Measurements from ENCODE around the gene TNS3. TPM values are rescaled to one million over a fixed set of nuclear protein-coding genes. Genes with fewer than 3 reads are reported as not detected.

Gene TNS3
- total RNA-seq, 1 donor from 2014 or later: 89.8 TPM

DNA sequence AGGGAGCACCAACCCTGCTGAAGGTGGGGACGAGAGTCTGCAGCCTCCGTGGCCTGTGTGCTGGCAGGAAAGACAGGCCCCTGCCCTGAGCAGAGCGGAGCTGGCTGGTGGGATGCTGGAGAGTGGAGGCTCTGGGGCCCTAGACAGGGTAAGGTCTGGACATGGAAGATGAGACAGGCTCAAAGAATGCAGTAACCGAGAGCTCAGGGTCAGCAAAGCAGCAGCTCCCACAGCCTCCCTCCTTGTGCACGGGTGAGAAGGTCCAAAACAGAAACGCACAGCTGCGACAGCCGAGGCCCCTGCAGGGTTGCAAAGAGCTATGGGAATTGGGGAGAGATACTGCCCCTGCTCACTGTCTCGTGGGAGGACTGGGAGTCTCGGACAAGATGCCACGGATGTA is 80.5 kb downstream of the TNS3 start:
- H3K36me3 ChIP-seq: no peaks in the 10 kb centered on the region
- no peak for DNase-seq (ENCODE audit: low spot score in 2 of 2)
- no peaks in the 10 kb centered on the region for H3K9me3 ChIP-seq
- intact Hi-C loops (cut with DNase I): no loop called here
- no peak overlapping the region for H3K4me3 ChIP-seq
- TF ChIP-seq, protein P1, sequence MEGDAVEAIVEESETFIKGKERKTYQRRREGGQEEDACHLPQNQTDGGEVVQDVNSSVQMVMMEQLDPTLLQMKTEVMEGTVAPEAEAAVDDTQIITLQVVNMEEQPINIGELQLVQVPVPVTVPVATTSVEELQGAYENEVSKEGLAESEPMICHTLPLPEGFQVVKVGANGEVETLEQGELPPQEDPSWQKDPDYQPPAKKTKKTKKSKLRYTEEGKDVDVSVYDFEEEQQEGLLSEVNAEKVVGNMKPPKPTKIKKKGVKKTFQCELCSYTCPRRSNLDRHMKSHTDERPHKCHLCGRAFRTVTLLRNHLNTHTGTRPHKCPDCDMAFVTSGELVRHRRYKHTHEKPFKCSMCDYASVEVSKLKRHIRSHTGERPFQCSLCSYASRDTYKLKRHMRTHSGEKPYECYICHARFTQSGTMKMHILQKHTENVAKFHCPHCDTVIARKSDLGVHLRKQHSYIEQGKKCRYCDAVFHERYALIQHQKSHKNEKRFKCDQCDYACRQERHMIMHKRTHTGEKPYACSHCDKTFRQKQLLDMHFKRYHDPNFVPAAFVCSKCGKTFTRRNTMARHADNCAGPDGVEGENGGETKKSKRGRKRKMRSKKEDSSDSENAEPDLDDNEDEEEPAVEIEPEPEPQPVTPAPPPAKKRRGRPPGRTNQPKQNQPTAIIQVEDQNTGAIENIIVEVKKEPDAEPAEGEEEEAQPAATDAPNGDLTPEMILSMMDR (IDR thresholded peaks at IDR 0.05): no peak
- H3K27me3 ChIP-seq: no peaks in the 10 kb centered on the region
- H3K27ac ChIP-seq: peak overlapping the region in 1 of 2 donors; percentile 9
- peaks cover 13 to 58% of the 10 kb centered on the region in 2 donors for H3K4me1 ChIP-seq

DNA sequence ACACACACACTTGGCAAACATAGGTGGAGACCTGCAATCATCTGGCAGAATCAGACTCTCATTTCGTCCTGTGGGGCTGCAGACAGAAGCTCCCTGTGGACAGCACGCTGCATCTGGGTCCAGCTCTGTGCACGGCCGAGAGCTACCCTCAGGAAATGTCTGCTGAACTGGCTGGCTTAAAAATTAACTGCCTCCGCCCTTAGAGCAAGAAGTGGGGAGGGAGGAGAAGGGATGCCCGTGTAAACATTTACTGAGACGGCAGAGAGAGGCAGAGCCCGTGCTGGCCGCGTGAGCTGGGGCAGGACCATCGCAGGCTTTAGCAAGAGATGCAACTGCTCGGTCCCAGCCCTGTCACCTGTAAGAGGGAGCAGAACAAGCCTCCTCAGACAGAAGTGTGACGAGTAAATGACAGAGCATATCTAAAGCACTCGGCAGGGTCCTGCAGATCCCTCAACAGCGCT is 81.8 kb downstream of the TNS3 start:
- intact Hi-C loops (cut with DNase I): no loop called here

DNA sequence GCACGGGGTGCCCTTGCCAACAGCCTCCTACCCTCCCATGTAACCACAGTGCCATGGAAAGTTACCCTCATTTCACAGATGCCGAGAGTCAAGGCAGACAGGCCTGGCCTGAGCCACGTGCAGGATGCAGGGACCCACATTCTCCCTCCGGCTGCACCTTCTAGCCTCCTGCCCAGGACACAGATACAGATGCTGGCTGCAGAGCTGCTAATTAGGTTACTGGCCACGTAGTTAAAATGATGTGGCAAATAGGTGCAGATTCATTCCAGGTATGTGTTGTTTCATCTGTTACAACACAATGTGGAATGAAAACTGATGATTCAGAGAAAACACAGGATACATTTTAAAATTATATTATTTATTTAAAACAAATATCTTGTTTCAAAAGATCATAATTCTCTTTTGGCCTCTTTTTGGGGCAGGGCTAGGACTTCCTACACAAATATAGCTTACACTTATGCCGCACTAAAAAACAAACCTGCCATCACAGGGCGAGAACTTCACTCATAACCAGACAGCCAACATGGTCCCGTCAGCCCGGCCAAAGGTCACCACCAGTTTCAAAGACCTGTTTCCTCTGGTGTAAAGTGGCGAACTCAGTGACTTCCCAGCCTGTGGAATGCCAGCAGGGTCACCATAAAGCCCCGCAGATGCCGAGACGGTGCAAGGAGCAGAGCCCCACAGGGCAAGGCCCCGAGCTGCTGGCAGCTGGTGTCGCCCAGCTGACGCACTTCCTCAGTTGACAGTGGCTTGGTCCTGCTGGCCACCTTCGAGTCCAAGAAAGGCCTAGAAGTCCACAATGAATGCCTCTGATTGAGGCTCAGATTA is 83.5 kb downstream of the TNS3 start:
- intact Hi-C loops (cut with DNase I): no loop called here
- no peaks in the 10 kb centered on the region for H3K36me3 ChIP-seq
- peaks cover 4 to 51% of the 10 kb centered on the region in 2 donors for H3K4me1 ChIP-seq
- H3K9me3 ChIP-seq: no peaks in the 10 kb centered on the region
- H3K27me3 ChIP-seq: no peaks in the 10 kb centered on the region
- no peak for DNase-seq (ENCODE audit: low spot score in 2 of 2)
- H3K27ac ChIP-seq: peak overlapping the region; percentile 42 to 56
- H3K4me3 ChIP-seq: no peak overlapping the region
- TF ChIP-seq, protein P1 (IDR thresholded peaks at IDR 0.05): no peak

More for the DNA sequence above, 81.8 kb downstream of the TNS3 start:
- Histone ChIP-seq H3K27ac (peak overlapping the region; percentile 4 to 24), H3K9me3 (no peaks in the 10 kb centered on the region), H3K4me1 (peaks cover 4 to 50% of the 10 kb centered on the region in 2 donors), H3K4me3 (no peak overlapping the region), H3K36me3 (no peaks in the 10 kb centered on the region), H3K27me3 (no peaks in the 10 kb centered on the region)
- TF ChIP-seq, protein P1 (IDR thresholded peaks at IDR 0.05): no peak
- DNase-seq (ENCODE audit: low spot score in 2 of 2): no peak

DNA sequence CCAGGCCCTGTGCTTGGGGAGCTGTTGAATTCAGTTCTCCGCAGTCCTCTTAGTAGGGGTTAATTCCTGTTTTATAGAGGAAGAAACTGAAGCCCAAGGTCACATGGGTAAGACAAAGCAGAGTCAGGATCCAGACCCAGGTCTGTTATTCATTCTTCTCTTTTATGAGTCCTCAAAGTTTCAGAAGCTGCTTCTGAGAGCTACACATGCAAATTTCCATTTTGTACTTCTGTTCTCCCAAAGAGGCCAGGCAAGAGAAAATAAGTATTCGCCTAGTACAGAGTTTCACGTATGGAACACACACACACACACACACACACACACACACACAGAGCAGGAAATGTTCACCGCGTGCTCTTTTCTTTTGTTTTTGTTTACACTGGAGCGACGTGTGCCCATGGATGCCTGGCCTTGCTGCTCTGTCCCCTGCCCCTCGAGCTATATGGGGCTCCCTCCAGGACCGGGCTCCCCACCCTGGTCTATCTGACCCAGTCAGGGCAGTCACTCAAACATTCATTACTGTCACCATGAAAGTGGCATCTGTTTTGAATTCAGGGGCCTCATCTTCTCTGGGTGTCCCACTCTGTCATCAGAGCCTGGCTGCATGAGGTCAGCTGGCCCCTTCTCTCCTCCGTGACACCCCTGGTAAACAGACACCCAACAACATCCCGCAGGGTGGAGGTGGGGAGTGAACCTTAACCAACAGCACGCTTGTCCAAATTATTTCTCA is 84.4 kb downstream of the TNS3 start:
- Histone ChIP-seq H3K27me3 (no peaks in the 10 kb centered on the region), H3K4me3 (no peak overlapping the region), H3K4me1 (peaks cover 0 to 45% of the 10 kb centered on the region in 2 donors), H3K36me3 (no peaks in the 10 kb centered on the region), H3K27ac (peak overlapping the region; percentile 42 to 56), H3K9me3 (no peaks in the 10 kb centered on the region)
- intact Hi-C loops (cut with DNase I): no loop called here
- DNase-seq (ENCODE audit: low spot score in 2 of 2): no peak
- TF ChIP-seq, protein P1 (IDR thresholded peaks at IDR 0.05): no peak

DNA sequence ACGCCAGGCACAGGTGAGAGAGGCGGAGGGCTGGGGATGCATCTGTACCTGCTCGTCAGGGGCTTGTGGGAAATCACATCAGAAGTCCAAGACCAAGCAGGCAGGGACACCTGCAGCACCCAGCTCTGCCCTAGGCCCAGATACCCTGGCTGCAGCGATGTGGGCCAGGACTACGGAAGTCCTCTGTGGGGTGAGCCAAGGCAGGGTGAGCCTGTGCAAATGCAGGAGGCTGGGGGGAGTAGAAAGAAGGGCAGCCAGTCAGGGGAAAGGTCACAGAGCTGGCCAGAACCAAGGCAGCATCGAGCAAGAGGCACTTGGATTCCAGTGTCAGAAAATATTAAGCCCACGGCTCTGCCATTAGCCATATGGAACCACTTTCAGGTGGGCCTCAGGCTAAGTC is 85.2 kb downstream of the TNS3 start:
- peaks cover 0 to 37% of the 10 kb centered on the region in 2 donors for H3K4me1 ChIP-seq
- no peak overlapping the region for H3K4me3 ChIP-seq
- no peak for DNase-seq (ENCODE audit: low spot score in 2 of 2)

More for the DNA sequence above, 85.2 kb downstream of the TNS3 start:
- intact Hi-C loops (cut with DNase I): no loop called here
- Histone ChIP-seq H3K27me3 (no peaks in the 10 kb centered on the region), H3K36me3 (no peaks in the 10 kb centered on the region), H3K27ac (no peak overlapping the region), H3K9me3 (no peaks in the 10 kb centered on the region)
- TF ChIP-seq, protein P1 (IDR thresholded peaks at IDR 0.05): no peak

Data from ascending aorta (tissue), 2 donors.